SU-DHL-6 (cell line): ENCODE data around the gene MAGEC3.

ENCODE experiments used
- H2AFZ ChIP-seq: fragments of 200-600 bp; sonication (generic); 2 replicates; pipeline ENCODE4 v1.6.1; 2014; ENCODE audit warnings: low read depth, mild to moderate bottlenecking, moderate library complexity, mixed read lengths, antibody characterized with exemption, low read length; ENCODE audit not compliant: severe bottlenecking
- H3F3A ChIP-seq: fragments of 200-600 bp; shearing (Covaris generic); 2 replicates; pipeline ENCODE4 v1.6.0; 2016; ENCODE audit warnings: antibody characterized with exemption, mild to moderate bottlenecking; ENCODE audit not compliant: insufficient read depth
- H3K27ac ChIP-seq: fragments of 200-600 bp; sonication (generic); 2 replicates; pipeline ENCODE4 v1.5.1; 2016; ENCODE audit warnings: low read depth, mild to moderate bottlenecking, low read length, moderate library complexity, mixed read lengths
- H3K27me3 ChIP-seq: fragments of 200-600 bp; sonication (generic), shearing (Covaris generic); 2 replicates; pipeline ENCODE4 v1.6.0; 2014; ENCODE audit warnings: mild to moderate bottlenecking, low read length
- H3K36me3 ChIP-seq: fragments of 200-600 bp; sonication (generic); 2 replicates; pipeline ENCODE4 v1.6.1; 2014; ENCODE audit warnings: mild to moderate bottlenecking, low read length, mixed read lengths
- H3K4me2 ChIP-seq: fragments of 300-600, 200-600 bp; shearing (Covaris generic), sonication (generic); 2 replicates; pipeline ENCODE4 v1.6.0; 2014; ENCODE audit warnings: low read length, low read depth, mild to moderate bottlenecking; ENCODE audit not compliant: poor library complexity, severe bottlenecking
- H3K4me3 ChIP-seq: fragments of 200-600 bp; sonication (generic); 2 replicates; pipeline ENCODE4 v1.5.1; 2014; ENCODE audit warnings: antibody characterized with exemption, low read length, mild to moderate bottlenecking, mixed read lengths; ENCODE audit not compliant: insufficient read depth, poor library complexity, severe bottlenecking
- H3K79me2 ChIP-seq: fragments of 200-600 bp; sonication (generic); 2 replicates; pipeline ENCODE4 v1.6.1; 2014; ENCODE audit warnings: mild to moderate bottlenecking, low read length, moderate library complexity; ENCODE audit not compliant: insufficient read depth
- H3K9ac ChIP-seq: fragments of 200-600 bp; sonication (generic); 2 replicates; pipeline ENCODE4 v1.7.0; 2014; ENCODE audit warnings: mild to moderate bottlenecking, low read length
- H3K9me2 ChIP-seq: fragments of 200-600 bp; sonication (generic); replicated peaks from 2 replicates; pipeline ENCODE4 v1.6.1; 2014; ENCODE audit warnings: low read length; ENCODE audit not compliant: insufficient read depth
- H3K9me3 ChIP-seq: fragments of 200-600 bp; sonication (generic); 2 replicates; pipeline ENCODE4 v1.6.1; 2014; ENCODE audit warnings: low read length, mixed read lengths; ENCODE audit not compliant: insufficient read depth
- H4K20me1 ChIP-seq: fragments of 200-600 bp; sonication (generic); 2 replicates; pipeline ENCODE4 v1.6.1; 2014; ENCODE audit warnings: low read depth, mild to moderate bottlenecking, antibody characterized with exemption, low read length, moderate library complexity, mixed read lengths
- EZH2phosphoT487 ChIP-seq: fragments of 200-600 bp; sonication (generic), shearing (Covaris generic); conservative IDR thresholded peaks from 2 replicates; pipeline ENCODE4 v1.6.1; 2018; ENCODE audit warnings: mild to moderate bottlenecking, antibody characterized with exemption, low read length, moderate library complexity, mixed read lengths
- TF ChIP-seq, protein P1 (sequence below): fragments of 200-600 bp; sonication (generic); IDR thresholded peaks from one replicate; pipeline ENCODE4 v1.5.1; 2017; ENCODE audit warnings: antibody characterized with exemption, mild to moderate bottlenecking, low read length, moderate library complexity; ENCODE audit not compliant: insufficient read depth, poor library complexity, severe bottlenecking

MAGEC3 gene, protein sequence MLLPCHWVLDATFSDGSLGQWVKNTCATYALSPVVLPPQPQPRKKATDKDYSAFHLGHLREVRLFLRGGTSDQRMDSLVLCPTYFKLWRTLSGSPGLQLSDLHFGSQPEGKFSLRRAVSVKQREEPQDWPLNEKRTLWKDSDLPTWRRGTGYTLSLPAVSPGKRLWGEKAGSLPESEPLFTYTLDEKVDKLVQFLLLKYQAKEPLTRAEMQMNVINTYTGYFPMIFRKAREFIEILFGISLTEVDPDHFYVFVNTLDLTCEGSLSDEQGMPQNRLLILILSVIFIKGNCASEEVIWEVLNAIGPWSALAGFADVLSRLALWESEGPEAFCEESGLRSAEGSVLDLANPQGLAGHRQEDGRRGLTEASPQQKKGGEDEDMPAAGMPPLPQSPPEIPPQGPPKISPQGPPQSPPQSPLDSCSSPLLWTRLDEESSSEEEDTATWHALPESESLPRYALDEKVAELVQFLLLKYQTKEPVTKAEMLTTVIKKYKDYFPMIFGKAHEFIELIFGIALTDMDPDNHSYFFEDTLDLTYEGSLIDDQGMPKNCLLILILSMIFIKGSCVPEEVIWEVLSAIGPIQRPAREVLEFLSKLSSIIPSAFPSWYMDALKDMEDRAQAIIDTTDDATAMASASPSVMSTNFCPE

DNA sequence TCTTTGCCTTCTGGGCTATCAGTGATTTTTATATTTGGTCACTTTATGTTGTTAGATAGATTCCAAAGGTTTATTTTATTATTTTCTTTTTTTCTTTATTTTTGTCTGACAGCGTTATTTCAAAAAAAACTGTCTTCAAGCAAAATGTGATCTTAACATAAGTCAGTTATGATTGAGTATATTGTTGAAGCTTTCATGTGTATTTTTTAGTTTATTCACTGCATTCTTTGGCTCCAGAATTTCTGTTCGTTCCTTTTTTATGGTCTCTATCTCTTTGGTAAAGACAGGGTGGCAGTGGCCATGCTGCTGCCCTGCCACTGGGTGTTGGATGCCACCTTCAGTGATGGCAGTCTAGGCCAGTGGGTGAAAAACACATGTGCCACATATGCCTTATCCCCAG lies at the start of gene MAGEC3:
MAGEC3 (plus strand) TSS at position 301 of the 400 bp plus-strand sequence; CDS start at position 301, 0 bp downstream.
- H3K27ac ChIP-seq: no peak within 1 kb of the TSS
- H3K4me2 ChIP-seq: no peak within 1 kb of the TSS
- no peaks in the 10 kb centered on the region for H3K9me2 ChIP-seq
- no peaks in the 10 kb centered on the region for H3K36me3 ChIP-seq
- no peaks in the 10 kb centered on the region for H3K27me3 ChIP-seq
- no peak within 1 kb of the TSS for H2AFZ ChIP-seq
- no peaks in the 10 kb centered on the region for H4K20me1 ChIP-seq
- H3K4me3 ChIP-seq: no peak within 1 kb of the TSS
- no peaks in the 10 kb centered on the region for H3K79me2 ChIP-seq
- H3K9me3 ChIP-seq: no peaks in the 10 kb centered on the region
- no peak within 1 kb of the TSS for H3K9ac ChIP-seq
- no peaks in the 10 kb centered on the region for H3F3A ChIP-seq
- TF ChIP-seq, protein P1, sequence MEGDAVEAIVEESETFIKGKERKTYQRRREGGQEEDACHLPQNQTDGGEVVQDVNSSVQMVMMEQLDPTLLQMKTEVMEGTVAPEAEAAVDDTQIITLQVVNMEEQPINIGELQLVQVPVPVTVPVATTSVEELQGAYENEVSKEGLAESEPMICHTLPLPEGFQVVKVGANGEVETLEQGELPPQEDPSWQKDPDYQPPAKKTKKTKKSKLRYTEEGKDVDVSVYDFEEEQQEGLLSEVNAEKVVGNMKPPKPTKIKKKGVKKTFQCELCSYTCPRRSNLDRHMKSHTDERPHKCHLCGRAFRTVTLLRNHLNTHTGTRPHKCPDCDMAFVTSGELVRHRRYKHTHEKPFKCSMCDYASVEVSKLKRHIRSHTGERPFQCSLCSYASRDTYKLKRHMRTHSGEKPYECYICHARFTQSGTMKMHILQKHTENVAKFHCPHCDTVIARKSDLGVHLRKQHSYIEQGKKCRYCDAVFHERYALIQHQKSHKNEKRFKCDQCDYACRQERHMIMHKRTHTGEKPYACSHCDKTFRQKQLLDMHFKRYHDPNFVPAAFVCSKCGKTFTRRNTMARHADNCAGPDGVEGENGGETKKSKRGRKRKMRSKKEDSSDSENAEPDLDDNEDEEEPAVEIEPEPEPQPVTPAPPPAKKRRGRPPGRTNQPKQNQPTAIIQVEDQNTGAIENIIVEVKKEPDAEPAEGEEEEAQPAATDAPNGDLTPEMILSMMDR: no peak
- no peak for TF ChIP-seq EZH2phosphoT487

DNA sequence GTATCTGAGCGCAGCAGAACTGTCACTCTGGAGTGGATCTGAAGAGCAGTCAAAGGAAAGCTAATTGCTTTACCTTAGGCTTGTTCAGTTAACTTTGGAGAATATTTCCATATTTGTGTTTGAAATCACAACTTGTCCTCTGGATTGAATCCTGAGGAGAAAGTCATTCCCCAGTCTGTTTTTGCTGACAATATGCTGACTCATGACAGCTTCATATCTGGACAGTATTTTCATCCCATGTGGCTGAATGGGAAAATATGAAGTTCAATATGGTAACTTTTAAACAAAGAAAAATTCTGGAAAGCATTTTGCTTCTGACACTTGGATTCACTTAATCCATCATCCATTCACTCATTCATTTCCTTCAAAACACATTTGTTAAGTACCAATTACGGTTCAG lies 46.3 kb upstream of the MAGEC3 start:
- H3K4me3 ChIP-seq: no peak overlapping the region
- H3K27ac ChIP-seq: no peak overlapping the region
- H3K27me3 ChIP-seq: no peaks in the 10 kb centered on the region
- H3F3A ChIP-seq: no peaks in the 10 kb centered on the region
- no peak overlapping the region for H3K9ac ChIP-seq
- TF ChIP-seq EZH2phosphoT487: no peak
- TF ChIP-seq, protein P1: no peak
- no peak overlapping the region for H3K4me2 ChIP-seq
- H3K36me3 ChIP-seq: no peaks in the 10 kb centered on the region
- H3K9me2 ChIP-seq: no peaks in the 10 kb centered on the region
- H3K79me2 ChIP-seq: no peaks in the 10 kb centered on the region
- H4K20me1 ChIP-seq: no peaks in the 10 kb centered on the region
- H3K9me3 ChIP-seq: no peaks in the 10 kb centered on the region
- no peak overlapping the region for H2AFZ ChIP-seq

DNA sequence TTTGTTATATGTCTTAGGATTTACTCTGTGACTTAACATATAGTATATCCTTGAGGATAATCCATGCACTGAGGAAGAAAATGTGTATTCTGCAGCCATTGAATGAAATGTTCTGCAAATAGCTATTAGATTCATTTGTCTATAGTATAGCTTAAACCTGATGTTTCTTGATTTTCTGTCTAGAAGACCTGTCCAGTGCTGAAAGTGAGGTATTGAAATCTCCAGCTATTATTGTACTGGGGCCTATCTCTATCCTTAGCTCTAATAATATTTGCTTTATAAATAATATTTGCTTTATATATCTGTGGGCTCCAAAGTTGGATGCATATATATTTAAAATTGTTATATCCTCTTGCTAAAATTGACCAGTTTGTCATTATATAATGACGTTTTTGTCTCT lies 26.7 kb upstream of the MAGEC3 start:
- no peak overlapping the region for H3K27ac ChIP-seq
- H3K4me2 ChIP-seq: no peak overlapping the region
- no peak overlapping the region for H3K4me3 ChIP-seq
- no peak overlapping the region for H3K9ac ChIP-seq
- no peaks in the 10 kb centered on the region for H3K79me2 ChIP-seq
- H3K9me3 ChIP-seq: no peaks in the 10 kb centered on the region
- no peaks in the 10 kb centered on the region for H3K9me2 ChIP-seq
- H3K36me3 ChIP-seq: no peaks in the 10 kb centered on the region
- TF ChIP-seq, protein P1: no peak
- no peaks in the 10 kb centered on the region for H3K27me3 ChIP-seq
- no peaks in the 10 kb centered on the region for H4K20me1 ChIP-seq
- no peak overlapping the region for H2AFZ ChIP-seq
- H3F3A ChIP-seq: no peaks in the 10 kb centered on the region
